B cell (primary cell): Measurements from ENCODE around the gene CAMTA1. TPM values are rescaled to one million over a fixed set of nuclear protein-coding genes. Genes with fewer than 3 reads are reported as not detected.

Experiments
- ATAC-seq: fragments of 200-7000 bp; cut with Tn5 transposase; one replicate; pipeline ENCODE4 v1.10.0; 2021; ENCODE audit warnings: low read depth, mild to moderate bottlenecking, moderate number of reproducible peaks, moderate library complexity
- CTCF ChIA-PET: fragments of 350-600 bp; sonication (Branson Sonifier 250); formaldehyde crosslinking; loops from one replicate; lab custom pipeline; 2021; ENCODE audit warnings: antibody characterized with exemption, inconsistent platforms; lab: Charles Lee
- POLR2A ChIA-PET: fragments of 350-600 bp; sonication (Branson Sonifier 250); formaldehyde crosslinking; loops from one replicate; lab custom pipeline; 2021; ENCODE audit warnings: antibody characterized with exemption; lab: Charles Lee
- DNase-seq: peaks from one replicate; pipeline ENCODE4 v3.0.0; 2013
- H2AFZ ChIP-seq: 2 replicates; pipeline ENCODE4 v1.6.1; 2012; ENCODE audit warnings: mild to moderate bottlenecking, low read depth, low read length; ENCODE audit not compliant: insufficient read depth, poor library complexity, severe bottlenecking
- H3K27ac ChIP-seq, 2 donors: 1 replicate in 1 of 2; 2 replicates in 1 of 2; pipeline ENCODE4 v1.5.1; 2012 to 2013; ENCODE audit warnings: low read length in 2 of 2, mild to moderate bottlenecking in 2 of 2, moderate library complexity in 1 of 2
- H3K27me3 ChIP-seq, 4 experiments: fragments of 200-600 bp in 1 of 4; sonication (generic) in 1 of 4; replicated peaks in 1 of 4; 1 replicate in 2 of 4; 2 replicates in 2 of 4; pipeline versions ENCODE4 v1.6.1 to v1.7.0; 2013 to 2016; ENCODE audit warnings: low read length in 3 of 4, mild to moderate bottlenecking in 2 of 4, mixed read lengths in 1 of 4, moderate library complexity in 1 of 4; ENCODE audit not compliant: insufficient read depth in 4 of 4, control insufficient read depth in 3 of 4; ENCODE audit errors: control extremely low read depth in 1 of 4
- H3K36me3 ChIP-seq, 2 experiments: replicated peaks in 1 of 2; 1 replicate in 1 of 2; 2 replicates in 1 of 2; pipeline versions ENCODE4 v1.6.1 to v1.7.1; 2013; ENCODE audit warnings: low read length in 1 of 2; ENCODE audit not compliant: insufficient read depth in 2 of 2, control insufficient read depth in 1 of 2; ENCODE audit errors: control extremely low read depth in 1 of 2, extremely low read depth in 1 of 2
- H3K4me1 ChIP-seq, 2 donors: fragments of 200-600 bp in 1 of 2; sonication (generic) in 1 of 2; 1 replicate in 1 of 2; 2 replicates in 1 of 2; pipeline versions ENCODE4 v1.5.1 to v1.6.1; 2013 to 2017; ENCODE audit warnings: low read length in 2 of 2; ENCODE audit not compliant: control insufficient read depth in 2 of 2, insufficient read depth in 2 of 2
- H3K4me2 ChIP-seq: replicated peaks from 2 replicates; pipeline ENCODE3; 2012; ENCODE audit warnings: mild to moderate bottlenecking, low read depth, low read length; ENCODE audit not compliant: poor library complexity, severe bottlenecking
- H3K4me3 ChIP-seq, 5 experiments: fragments of 200-600 bp in 1 of 5; sonication (generic) in 1 of 5; 1 replicate in 3 of 5; 2 replicates in 2 of 5; pipeline versions ENCODE4 v1.5.1 to v1.7.0; 2011 to 2016; ENCODE audit warnings: low read length in 4 of 5, mild to moderate bottlenecking in 4 of 5, low read depth in 2 of 5, control low read depth in 1 of 5, moderate library complexity in 1 of 5; ENCODE audit not compliant: insufficient read depth in 1 of 5; ENCODE audit errors: control extremely low read depth in 1 of 5, extremely low read depth in 1 of 5
- H3K79me2 ChIP-seq: fragments of 200-600 bp; sonication (generic); one replicate; pipeline ENCODE4 v1.6.0; 2016; ENCODE audit warnings: low read length; ENCODE audit not compliant: control insufficient read depth, insufficient read depth
- H3K9ac ChIP-seq: fragments of 200-600 bp; sonication (generic); 2 replicates; pipeline ENCODE4 v1.6.1; 2017; ENCODE audit warnings: mild to moderate bottlenecking, low read length, moderate library complexity
- H3K9me3 ChIP-seq, 3 donors: one replicate each; pipeline versions ENCODE4 v1.6.1 to v1.7.1; 2013; ENCODE audit warnings: low read length in 2 of 3; ENCODE audit not compliant: control insufficient read depth in 2 of 3, insufficient read depth in 1 of 3; ENCODE audit errors: control extremely low read depth in 1 of 3
- H4K20me1 ChIP-seq: 2 replicates; pipeline ENCODE4 v1.6.0; 2012; ENCODE audit warnings: mild to moderate bottlenecking, low read length; ENCODE audit not compliant: insufficient read depth, control insufficient read depth, poor library complexity, severe bottlenecking
- H3K27ac Mint-ChIP-seq: one replicate; pipeline ENCODE4 v1.8.0; 2021; ENCODE audit warnings: mixed read lengths
- H3K27me3 Mint-ChIP-seq: one replicate; pipeline ENCODE4 v1.8.0; 2021; ENCODE audit warnings: mixed read lengths
- H3K4me1 Mint-ChIP-seq: one replicate; pipeline ENCODE4 v1.8.0; 2021; ENCODE audit warnings: mixed read lengths
- H3K4me3 Mint-ChIP-seq: one replicate; pipeline ENCODE4 v1.8.0; 2021; ENCODE audit warnings: mixed read lengths
- H3K9me3 Mint-ChIP-seq: one replicate; pipeline ENCODE4 v1.8.0; 2022; ENCODE audit warnings: mixed read lengths; ENCODE audit not compliant: insufficient read depth
- CTCF ChIP-seq: fragments of 200-600 bp; IDR thresholded peaks from one replicate; pipeline ENCODE4 v1.8.0; 2022; ENCODE audit warnings: antibody characterized with exemption, mild to moderate bottlenecking
- EZH2 ChIP-seq: IDR thresholded peaks from 2 replicates; pipeline ENCODE4 v1.6.1; 2012; ENCODE audit warnings: borderline replicate concordance, low read depth, mild to moderate bottlenecking, moderate library complexity, low read length; ENCODE audit not compliant: insufficient read depth, poor library complexity, severe bottlenecking
- WGBS: methylation state at CpG from one replicate; pipeline ENCODE4 v1.1.5; 2013; ENCODE audit warnings: missing lambda C conversion rate; ENCODE audit not compliant: insufficient coverage; 5-methylcytosine and 5-hydroxymethylcytosine counted together
- intact Hi-C: fragments of 100-400 bp; cut with micrococcal nuclease; formaldehyde crosslinking; loops from one replicate; pipeline ENCODE4 v1.10.0; 2022
- polyA plus RNA-seq: library from polyadenylated mRNA; depleted of rRNA; stranded (reverse); fragments of >200 nt; gene quantifications from 2 replicates; pipeline ENCODE4 v1.2.3, GENCODE V29; 2012
- total RNA-seq, 2 donors: library from RNA; stranded (reverse); fragments of 120-200 nt in 1 of 2; gene quantifications; 1 replicate in 1 of 2; 2 replicates in 1 of 2; pipeline versions ENCODE4 v1.2.3 to v1.2.4, GENCODE V29; 2013 to 2022

Gene CAMTA1
- total and polyA plus RNA-seq, 2 donors (not counting 1 experiment from before 2014, with no cell fraction given) = 42.2 to 45.7 TPM

GRCh38 chr1:7292714-7293419, 507.6 kb downstream of the CAMTA1 start:
- no peaks in the 10 kb centered on the region for H3K4me1 Mint-ChIP-seq
- TF ChIP-seq CTCF (no peak), EZH2 (no peak)
- ATAC-seq = no peak

More at GRCh38 chr1:7292714-7293419, 507.6 kb downstream of the CAMTA1 start:
- no peak overlapping the region for H3K4me3 Mint-ChIP-seq
- Histone ChIP-seq H3K9me3 (peaks cover 0 to 9% (median 0%) of the 10 kb centered on the region in 3 donors), H3K79me2 (no peaks in the 10 kb centered on the region), H3K36me3 (no peaks in the 10 kb centered on the region), H3K4me3 (no peak overlapping the region), H3K4me1 (no peaks in the 10 kb centered on the region), H4K20me1 (no peaks in the 10 kb centered on the region), H3K4me2 (no peak overlapping the region), H3K9ac (no peak overlapping the region), H2AFZ (no peak overlapping the region), H3K27me3 (no peaks in the 10 kb centered on the region), H3K27ac (no peak overlapping the region)
- intact Hi-C loops = no loop called here
- no peaks in the 10 kb centered on the region for H3K9me3 Mint-ChIP-seq
- H3K27me3 Mint-ChIP-seq = peaks cover 15% of the 10 kb centered on the region
- CTCF ChIA-PET = no interaction called here
- H3K27ac Mint-ChIP-seq = no peak overlapping the region
- WGBS = 79% methylated on average over 14 of the region's 17 CpGs
- no peak for DNase-seq
- POLR2A ChIA-PET = no interaction called here
